K562 (cell line): Measurements from ENCODE around the gene TRNT1. TPM values are rescaled to one million over a fixed set of nuclear protein-coding genes. Genes with fewer than 3 reads are reported as not detected.

Experiments used
- BMI1 ChIP-seq: fragments of 150-350 bp; IDR thresholded peaks from 2 replicates; pipeline ENCODE4 v1.6.1; 2014; ENCODE audit warnings: low read length
- CBFA2T3 ChIP-seq: fragments of 450-650 bp; IDR thresholded peaks from 2 replicates; pipeline ENCODE4 v1.6.1; 2017
- E2F3 ChIP-seq: fragments of 250-450 bp; sonication (Bioruptor Pico); IDR thresholded peaks from 2 replicates; pipeline ENCODE4 v1.4.0; 2020; ENCODE audit warnings: mild to moderate bottlenecking
- E2F6 ChIP-seq, 2 experiments: IDR thresholded peaks; 2 replicates each; pipeline ENCODE4 v1.6.1; 2011; ENCODE audit warnings: borderline replicate concordance in 1 of 2, control low read depth in 1 of 2, low read depth in 1 of 2, low read length in 1 of 2, mild to moderate bottlenecking in 1 of 2, mixed read lengths in 1 of 2, moderate library complexity in 1 of 2; ENCODE audit not compliant: insufficient read depth in 1 of 2, insufficient read length in 1 of 2, poor library complexity in 1 of 2, severe bottlenecking in 1 of 2; ENCODE audit errors: extremely low read depth in 1 of 2
- ELK1 ChIP-seq: sonication (generic); formaldehyde crosslinking; IDR thresholded peaks from 2 replicates; pipeline ENCODE4 v1.8.1; 2022; ENCODE audit warnings: missing genetic modification reagents
- FOXK2 ChIP-seq, 2 experiments: fragments of 450-650 bp; IDR thresholded peaks in 1 of 2; conservative IDR thresholded peaks in 1 of 2; 2 replicates each; pipeline ENCODE4 v1.6.1; 2016; ENCODE audit warnings: low read depth in 2 of 2, mild to moderate bottlenecking in 1 of 2
- HSF4 ChIP-seq: fragments of 250-450 bp; sonication (Bioruptor Pico); IDR thresholded peaks from 2 replicates; pipeline ENCODE4 v2.1.2; 2022; ENCODE audit warnings: mild to moderate bottlenecking, moderate library complexity, borderline replicate concordance
- KAT7 ChIP-seq: sonication (generic); formaldehyde crosslinking; IDR thresholded peaks from 2 replicates; pipeline ENCODE4 v1.8.0; 2022; ENCODE audit warnings: missing genetic modification reagents, mild to moderate bottlenecking, borderline replicate concordance
- MLLT1 ChIP-seq, 2 experiments: fragments of 450-650 bp; IDR thresholded peaks; 2 replicates each; pipeline ENCODE4 v1.6.1; 2016
- SMARCA4 ChIP-seq: fragments of 450-650 bp; IDR thresholded peaks from 2 replicates; pipeline ENCODE4 v1.6.1; 2016
- SRSF1 ChIP-seq: fragments of 200-400 bp; formaldehyde crosslinking; IDR thresholded peaks from 2 replicates; pipeline ENCODE4 v1.6.1; 2017; ENCODE audit warnings: mild to moderate bottlenecking, low read depth, low read length, moderate library complexity
- ZNF445 ChIP-seq: fragments of 250-450 bp; sonication (Bioruptor Pico); IDR thresholded peaks from 2 replicates; pipeline ENCODE4 v1.4.0; 2020; ENCODE audit warnings: low read depth, mild to moderate bottlenecking, moderate library complexity
- ZNF592 ChIP-seq: fragments of 450-650 bp; IDR thresholded peaks from 2 replicates; pipeline ENCODE4 v1.6.1; 2017; ENCODE audit warnings: antibody characterized with exemption, mild to moderate bottlenecking
- ZNF609 ChIP-seq: sonication (generic); formaldehyde crosslinking; IDR thresholded peaks from 2 replicates; pipeline ENCODE4 v1.8.1; 2023; ENCODE audit warnings: missing genetic modification reagents, mild to moderate bottlenecking, borderline replicate concordance
- polyA plus RNA-seq, 8 experiments: library from polyadenylated mRNA; depleted of rRNA in 4 of 8; stranded (reverse) in 5 of 8; unstranded in 3 of 8; fragments of >200 nt; fragmentation: Nextera tagmentation in 2 of 8; fragmentation: Illumina TruSeq in 1 of 8; extraction: Ambion mirVana in 2 of 8; extraction: Trizol in 1 of 8; gene quantifications; 2 replicates each; pipeline versions ENCODE4 v1.2.1 to v1.2.3, GENCODE V29; 2011 to 2014; ENCODE audit warnings: inconsistent platforms in 1 of 8, missing spikeins in 1 of 8
- total RNA-seq, 7 experiments: library from RNA; depleted of rRNA in 6 of 7; stranded (reverse); fragments of >200 nt in 6 of 7; fragmentation: Illumina TruSeq in 2 of 7; extraction: Trizol in 2 of 7; gene quantifications; 2 replicates each; pipeline versions ENCODE4 v1.2.1 to v1.2.3, GENCODE V29; 2011 to 2021; ENCODE audit warnings: low replicate concordance in 1 of 7

Gene TRNT1
- total and polyA plus RNA-seq, 9 of the 15 experiments (the other 6 are each of a cell fraction or from before 2014, with no cell fraction given) = 38.1 to 58.2 (median 47.4) TPM

- TF ChIP-seq MLLT1 (IDR thresholded peaks at IDR 0.05) (peak in 1 of 2 experiments; percentile 40; a peak in 1 of 4 replicates), FOXK2 (conservative IDR thresholded peaks at IDR 0.05 in 1 of 2, IDR thresholded peaks at IDR 0.05 in 1 of 2; ENCODE audit: low read depth in 2 of 2) (0 out of 4 replicates have a peak, but pooled peaks of 1 of the 2 experiments have one; percentile 24), SRSF1 (no peak), ZNF445 (no peak), ZNF592 (no peak), ELK1 (CRISPR knock-in tag) (no peak), E2F6 (IDR thresholded peaks at IDR 0.05; ENCODE audit: borderline replicate concordance in 1 of 2, extremely low read depth in 1 of 2, insufficient read depth in 1 of 2, insufficient read length in 1 of 2, low read depth in 1 of 2, low read length in 1 of 2, poor library complexity in 1 of 2, severe bottlenecking in 1 of 2) (no peak), BMI1 (no peak), ZNF609 (no peak), E2F3 (CRISPR knock-in tag) (no peak), CBFA2T3 (no peak), KAT7 (CRISPR knock-in tag) (no peak), SMARCA4 (peak; percentile 83), HSF4 (no peak)
These were observed 51.2 kb downstream of the TRNT1 start (continued) for GRCh38 chr3:3177861-3178497.
